HG02973 (cell line): Measurements from ENCODE around the gene CKB.

ENCODE experiments used
- ATAC-seq: cut with Tn5 transposase; IDR thresholded peaks from one replicate; pipeline ENCODE4 v1.9.1; 2021; ENCODE audit warnings: moderate library complexity; ENCODE audit not compliant: unreplicated experiment

CKB gene

GRCh38 chr14:103492156-103492925, 30.3 kb downstream of the CKB start:
- ATAC-seq: no peak

GRCh38 chr14:103491691-103492090, 30.9 kb downstream of the CKB start:
- ATAC-seq: no peak

GRCh38 chr14:103489621-103490020, 33.0 kb downstream of the CKB start:
- no peak for ATAC-seq

- no peak for ATAC-seq
Observed at GRCh38 chr14:103488960-103489359, 33.7 kb downstream of the CKB start.

- no peak for ATAC-seq
Observed at GRCh38 chr14:103488071-103488470, 34.6 kb downstream of the CKB start.

- no peak for ATAC-seq
Observed at GRCh38 chr14:103485504-103485903, 37.1 kb downstream of the CKB start.

- no peak for ATAC-seq
Observed at GRCh38 chr14:103483600-103483999, 39.0 kb downstream of the CKB start.

GRCh38 chr14:103480595-103480994, 42.0 kb downstream of the CKB start:
- peak; percentile 87 for ATAC-seq

- no peak for ATAC-seq
Observed at GRCh38 chr14:103476631-103477030, 46.0 kb downstream of the CKB start.

- no peak for ATAC-seq
Observed at GRCh38 chr14:103476065-103476464, 46.6 kb downstream of the CKB start.

- ATAC-seq: no peak
Observed at GRCh38 chr14:103474893-103475292, 47.7 kb downstream of the CKB start.

GRCh38 chr14:103472939-103473338, 49.7 kb downstream of the CKB start:
- ATAC-seq: no peak
